Body of pancreas (tissue), 4 donors: ENCODE results near the gene LAMA5.

Source experiments
- POLR2A ChIP-seq, 3 donors: fragments of 450-650 bp; IDR thresholded peaks; one replicate each; pipeline ENCODE4 v1.6.1; 2016; ENCODE audit warnings: antibody characterized with exemption in 3 of 3, mild to moderate bottlenecking in 2 of 3
- TF ChIP-seq, protein P1 (sequence below), 7 experiments: fragments of 450-650 bp in 4 of 7; fragments of 200-600 bp in 3 of 7; sonication (generic) in 3 of 7; IDR thresholded peaks; one replicate each; pipeline ENCODE4 v1.5.1; 2016 to 2019; ENCODE audit warnings: antibody characterized with exemption in 7 of 7

DNA sequence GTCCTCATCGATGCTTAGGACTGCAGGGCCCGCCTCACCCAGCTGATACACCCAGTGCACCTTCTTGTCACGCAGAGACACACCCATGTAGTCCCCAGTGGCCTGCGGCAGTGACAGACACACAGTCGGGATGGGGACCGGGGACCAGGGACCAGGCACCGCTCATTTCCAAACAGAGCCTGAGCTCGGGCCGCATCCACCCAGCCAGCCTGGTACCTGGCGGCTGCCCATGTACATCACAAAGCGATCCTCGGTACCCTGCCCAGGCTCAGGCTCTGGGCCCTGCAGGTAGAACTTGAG is 52.8 kb downstream of the LAMA5 start:
- TF ChIP-seq, protein P1, sequence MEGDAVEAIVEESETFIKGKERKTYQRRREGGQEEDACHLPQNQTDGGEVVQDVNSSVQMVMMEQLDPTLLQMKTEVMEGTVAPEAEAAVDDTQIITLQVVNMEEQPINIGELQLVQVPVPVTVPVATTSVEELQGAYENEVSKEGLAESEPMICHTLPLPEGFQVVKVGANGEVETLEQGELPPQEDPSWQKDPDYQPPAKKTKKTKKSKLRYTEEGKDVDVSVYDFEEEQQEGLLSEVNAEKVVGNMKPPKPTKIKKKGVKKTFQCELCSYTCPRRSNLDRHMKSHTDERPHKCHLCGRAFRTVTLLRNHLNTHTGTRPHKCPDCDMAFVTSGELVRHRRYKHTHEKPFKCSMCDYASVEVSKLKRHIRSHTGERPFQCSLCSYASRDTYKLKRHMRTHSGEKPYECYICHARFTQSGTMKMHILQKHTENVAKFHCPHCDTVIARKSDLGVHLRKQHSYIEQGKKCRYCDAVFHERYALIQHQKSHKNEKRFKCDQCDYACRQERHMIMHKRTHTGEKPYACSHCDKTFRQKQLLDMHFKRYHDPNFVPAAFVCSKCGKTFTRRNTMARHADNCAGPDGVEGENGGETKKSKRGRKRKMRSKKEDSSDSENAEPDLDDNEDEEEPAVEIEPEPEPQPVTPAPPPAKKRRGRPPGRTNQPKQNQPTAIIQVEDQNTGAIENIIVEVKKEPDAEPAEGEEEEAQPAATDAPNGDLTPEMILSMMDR (IDR thresholded peaks at IDR 0.05) = no peak
- TF ChIP-seq POLR2A (IDR thresholded peaks at IDR 0.05) = no peak
